ENCODE results near the gene PHPT1. TPM values are rescaled to one million over a fixed set of nuclear protein-coding genes. Genes with fewer than 3 reads are reported as not detected.

Gene PHPT1
- total and polyA plus RNA-seq, 2 donors: 43.9 to 105 TPM

Small RNA genes within 50 kb of the gene (small RNA-seq; reads per million reads assigned to genes)
- gene AL355987.2 (not detected), gene MIR4292 (not detected), gene MIR4479 (not detected)

Other genes with a start within 250 kb of the PHPT1 start
- gene EGFL7, start 186.5 kb upstream of the PHPT1 start, total RNA-seq: 43.6 TPM
- 138 TPM for gene EGFL7, start 186.5 kb upstream of the PHPT1 start, polyA plus RNA-seq
- gene AGPAT2, start 162.0 kb upstream of the PHPT1 start, total RNA-seq: 9.8 TPM
- 78.9 TPM for gene AGPAT2, start 162.0 kb upstream of the PHPT1 start, polyA plus RNA-seq
- gene DIPK1B, start 136.8 kb upstream of the PHPT1 start, total RNA-seq: 10.8 TPM
- 18.9 TPM for gene DIPK1B, start 136.8 kb upstream of the PHPT1 start, polyA plus RNA-seq
- gene LCN10, start 106.5 kb upstream of the PHPT1 start, total RNA-seq: not detected
- 11.3 TPM for gene LCN10, start 106.5 kb upstream of the PHPT1 start, polyA plus RNA-seq
- not detected for gene LCN6, start 100.9 kb upstream of the PHPT1 start, total RNA-seq
- 26.6 TPM for gene LCN6, start 100.9 kb upstream of the PHPT1 start, polyA plus RNA-seq
- gene LCN8, start 91.2 kb upstream of the PHPT1 start, total RNA-seq: not detected
- not detected for gene LCN8, start 91.2 kb upstream of the PHPT1 start, polyA plus RNA-seq
- gene LCN15, start 84.9 kb upstream of the PHPT1 start, total RNA-seq: not detected
- gene LCN15, start 84.9 kb upstream of the PHPT1 start, polyA plus RNA-seq: not detected
- gene TMEM141, start 58.1 kb upstream of the PHPT1 start, total RNA-seq: 29.4 TPM
- 83.2 TPM for gene TMEM141, start 58.1 kb upstream of the PHPT1 start, polyA plus RNA-seq
- gene CCDC183, start 53.1 kb upstream of the PHPT1 start, total RNA-seq: 1.5 TPM
- gene CCDC183, start 53.1 kb upstream of the PHPT1 start, polyA plus RNA-seq: 0.85 TPM
- gene RABL6, start 41.5 kb upstream of the PHPT1 start, total RNA-seq: 29.1 TPM
- 60.0 TPM for gene RABL6, start 41.5 kb upstream of the PHPT1 start, polyA plus RNA-seq
- 0.69 TPM for gene AJM1, start 6.9 kb upstream of the PHPT1 start, total RNA-seq
- gene AJM1, start 6.9 kb upstream of the PHPT1 start, polyA plus RNA-seq: 6.9 TPM
- 3.0 TPM for gene MAMDC4, start 2.9 kb downstream of the PHPT1 start, total RNA-seq
- gene MAMDC4, start 2.9 kb downstream of the PHPT1 start, polyA plus RNA-seq: 3.8 TPM
- gene EDF1, start 16.9 kb downstream of the PHPT1 start, total RNA-seq: 128 TPM
- gene EDF1, start 16.9 kb downstream of the PHPT1 start, polyA plus RNA-seq: 337 TPM
- 7.9 TPM for gene TRAF2, start 37.1 kb downstream of the PHPT1 start, total RNA-seq
- 13.1 TPM for gene TRAF2, start 37.1 kb downstream of the PHPT1 start, polyA plus RNA-seq
- gene FBXW5, start 95.3 kb downstream of the PHPT1 start, total RNA-seq: 47.5 TPM
- gene FBXW5, start 95.3 kb downstream of the PHPT1 start, polyA plus RNA-seq: 151 TPM
- 1.0 TPM for gene C8G, start 95.8 kb downstream of the PHPT1 start, total RNA-seq
- gene C8G, start 95.8 kb downstream of the PHPT1 start, polyA plus RNA-seq: 1.2 TPM
- gene LCN12, start 102.9 kb downstream of the PHPT1 start, total RNA-seq: not detected
- 0.41 TPM for gene LCN12, start 102.9 kb downstream of the PHPT1 start, polyA plus RNA-seq
- 3.3 TPM for gene PTGDS, start 128.1 kb downstream of the PHPT1 start, total RNA-seq
- gene PTGDS, start 128.1 kb downstream of the PHPT1 start, polyA plus RNA-seq: 71.8 TPM
- gene LCNL1, start 133.6 kb downstream of the PHPT1 start, total RNA-seq: 0.11 TPM
- gene LCNL1, start 133.6 kb downstream of the PHPT1 start, polyA plus RNA-seq: 0.30 TPM
- gene PAXX, start 143.0 kb downstream of the PHPT1 start, total RNA-seq: 9.3 TPM
- 55.4 TPM for gene PAXX, start 143.0 kb downstream of the PHPT1 start, polyA plus RNA-seq
- gene CLIC3, start 147.2 kb downstream of the PHPT1 start, total RNA-seq: 3.6 TPM
- gene CLIC3, start 147.2 kb downstream of the PHPT1 start, polyA plus RNA-seq: 11.0 TPM
- gene ABCA2, start 178.8 kb downstream of the PHPT1 start, total RNA-seq: 11.1 TPM
- gene ABCA2, start 178.8 kb downstream of the PHPT1 start, polyA plus RNA-seq: 30.8 TPM
- gene FUT7, start 182.7 kb downstream of the PHPT1 start, total RNA-seq: not detected
- 0.18 TPM for gene FUT7, start 182.7 kb downstream of the PHPT1 start, polyA plus RNA-seq
- 17.9 TPM for gene NPDC1, start 196.8 kb downstream of the PHPT1 start, total RNA-seq
- 120 TPM for gene NPDC1, start 196.8 kb downstream of the PHPT1 start, polyA plus RNA-seq
- 6.4 TPM for gene ENTPD2, start 204.7 kb downstream of the PHPT1 start, total RNA-seq
- gene ENTPD2, start 204.7 kb downstream of the PHPT1 start, polyA plus RNA-seq: 2.8 TPM
- gene SAPCD2, start 221.1 kb downstream of the PHPT1 start, total RNA-seq: 3.2 TPM
- 0.63 TPM for gene SAPCD2, start 221.1 kb downstream of the PHPT1 start, polyA plus RNA-seq
- 4.0 TPM for gene UAP1L1, start 228.1 kb downstream of the PHPT1 start, total RNA-seq
- gene UAP1L1, start 228.1 kb downstream of the PHPT1 start, polyA plus RNA-seq: 11.5 TPM
- 29.1 TPM for gene MAN1B1, start 237.6 kb downstream of the PHPT1 start, total RNA-seq
- gene MAN1B1, start 237.6 kb downstream of the PHPT1 start, polyA plus RNA-seq: 38.5 TPM